Duodenal mucosa (tissue), 2 donors: ENCODE results near the gene OSCP1.
"Not testable (repeated sequence)": the region's sequence is repeated elsewhere in the genome, so short reads cannot be mapped to it uniquely, and the experiment has no call there.

Experiments used
- H3K27ac ChIP-seq: one replicate; pipeline ENCODE4 v1.7.0; 2013; ENCODE audit warnings: low read depth, low read length
- H3K27me3 ChIP-seq, 2 donors: one replicate each; pipeline ENCODE4 v1.7.0; 2013; ENCODE audit warnings: low read length in 2 of 2, control low read depth in 1 of 2; ENCODE audit not compliant: insufficient read depth in 2 of 2, control insufficient read depth in 1 of 2
- H3K36me3 ChIP-seq, 2 donors: one replicate each; pipeline ENCODE4 v1.7.0; 2013; ENCODE audit warnings: low read length in 2 of 2, control low read depth in 1 of 2; ENCODE audit not compliant: insufficient read depth in 2 of 2, control insufficient read depth in 1 of 2
- H3K4me1 ChIP-seq, 2 donors: one replicate each; pipeline ENCODE4 v1.7.0; 2013; ENCODE audit warnings: low read length in 2 of 2, control low read depth in 1 of 2; ENCODE audit not compliant: insufficient read depth in 2 of 2, control insufficient read depth in 1 of 2
- H3K4me3 ChIP-seq, 2 donors: one replicate each; pipeline ENCODE4 v1.7.0; 2013; ENCODE audit warnings: low read length in 2 of 2, low read depth in 1 of 2
- H3K9ac ChIP-seq, 2 donors: one replicate each; pipeline ENCODE4 v1.7.0; 2013; ENCODE audit warnings: low read length in 2 of 2, low read depth in 1 of 2
- H3K9me3 ChIP-seq, 2 donors: one replicate each; pipeline ENCODE4 v1.7.0; 2013; ENCODE audit warnings: low read length in 2 of 2, control low read depth in 1 of 2; ENCODE audit not compliant: control insufficient read depth in 1 of 2

OSCP1 gene, protein sequence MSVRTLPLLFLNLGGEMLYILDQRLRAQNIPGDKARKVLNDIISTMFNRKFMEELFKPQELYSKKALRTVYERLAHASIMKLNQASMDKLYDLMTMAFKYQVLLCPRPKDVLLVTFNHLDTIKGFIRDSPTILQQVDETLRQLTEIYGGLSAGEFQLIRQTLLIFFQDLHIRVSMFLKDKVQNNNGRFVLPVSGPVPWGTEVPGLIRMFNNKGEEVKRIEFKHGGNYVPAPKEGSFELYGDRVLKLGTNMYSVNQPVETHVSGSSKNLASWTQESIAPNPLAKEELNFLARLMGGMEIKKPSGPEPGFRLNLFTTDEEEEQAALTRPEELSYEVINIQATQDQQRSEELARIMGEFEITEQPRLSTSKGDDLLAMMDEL

DNA sequence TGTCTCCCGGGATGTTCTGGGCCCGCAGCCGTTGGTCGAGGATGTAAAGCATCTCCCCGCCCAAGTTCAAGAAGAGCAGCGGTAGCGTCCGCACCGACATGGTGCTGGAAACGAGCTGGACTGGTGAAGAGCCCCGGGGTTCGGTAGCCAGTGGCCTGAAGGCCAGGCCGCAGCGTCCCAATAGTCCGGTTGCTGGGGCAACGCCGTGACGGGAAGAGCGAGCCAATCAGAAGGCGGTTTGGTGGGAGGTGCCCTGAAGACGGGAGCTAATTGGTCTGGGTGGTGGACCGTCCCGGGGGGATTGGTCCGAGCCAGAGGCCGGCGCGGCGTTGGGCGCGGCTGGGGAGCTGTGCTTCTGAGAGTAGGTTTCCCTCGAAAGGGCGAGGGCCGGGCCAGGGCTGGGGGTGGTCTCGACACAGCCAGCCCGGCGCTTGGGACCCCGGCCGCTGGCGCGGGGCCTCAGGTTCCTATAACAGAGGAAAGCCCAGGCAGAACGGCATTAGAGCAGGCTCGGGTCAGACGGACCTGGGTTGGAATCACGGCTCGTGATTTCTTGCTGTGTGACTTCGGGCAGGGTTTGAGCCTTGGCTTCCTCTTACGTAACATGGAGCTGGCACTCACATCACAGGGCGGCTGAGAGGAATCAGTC is at the start of gene OSCP1:
Gene OSCP1 (minus strand): TSS at position 182 of the 649 bp plus-strand sequence. CDS start 82 bp downstream, at position 100.
- peak within 1 kb of the TSS; percentile 93 for H3K27ac ChIP-seq
- peak within 1 kb of the TSS; percentile 69 to 77 for H3K4me3 ChIP-seq
- H3K36me3 ChIP-seq = peaks cover 4 to 10% of the 10 kb centered on the region in 2 donors
- H3K27me3 ChIP-seq = no peaks in the 10 kb centered on the region
- peak within 1 kb of the TSS; percentile 74 to 82 for H3K9ac ChIP-seq
- H3K4me1 ChIP-seq = no peaks in the 10 kb centered on the region
- H3K9me3 ChIP-seq = no peaks in the 10 kb centered on the region

GRCh38 chr1:36497207-36497606 is 47.0 kb upstream of the OSCP1 start:
- H3K27me3 ChIP-seq = no peaks in the 10 kb centered on the region

GRCh38 chr1:36494971-36495370 is 44.7 kb upstream of the OSCP1 start:
- Histone ChIP-seq H3K9ac (no peak overlapping the region), H3K9me3 (no peaks in the 10 kb centered on the region), H3K4me1 (no peaks in the 10 kb centered on the region), H3K27ac (no peak overlapping the region), H3K36me3 (no peaks in the 10 kb centered on the region), H3K27me3 (no peaks in the 10 kb centered on the region), H3K4me3 (no peak overlapping the region)

More at GRCh38 chr1:36497207-36497606, 47.0 kb upstream of the OSCP1 start:
- Histone ChIP-seq H3K27ac (no peak overlapping the region), H3K4me1 (no peaks in the 10 kb centered on the region), H3K36me3 (no peaks in the 10 kb centered on the region), H3K4me3 (no peak overlapping the region), H3K9ac (no peak overlapping the region), H3K9me3 (no peaks in the 10 kb centered on the region)

DNA sequence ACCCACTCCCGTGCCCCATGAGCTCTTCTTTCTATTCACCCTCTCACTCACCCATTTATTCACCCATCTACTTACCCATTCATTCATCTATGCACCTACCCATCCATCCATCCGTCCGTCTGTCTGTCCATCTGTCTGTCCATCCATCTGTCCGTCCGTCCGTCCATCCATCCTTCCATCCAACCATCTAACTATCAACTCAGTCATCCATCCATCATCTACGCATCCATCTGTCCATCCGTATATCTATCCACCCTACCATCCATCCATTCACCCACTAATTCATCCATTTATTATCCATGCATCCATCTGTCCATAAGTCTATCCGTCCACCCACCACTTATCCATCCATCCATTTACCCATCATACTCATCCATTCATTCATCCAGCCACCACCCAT is 43.3 kb upstream of the OSCP1 start:
- H3K27ac ChIP-seq = no peak overlapping the region
- H3K36me3 ChIP-seq = no peaks in the 10 kb centered on the region
- no peak overlapping the region for H3K4me3 ChIP-seq
- H3K4me1 ChIP-seq = no peaks in the 10 kb centered on the region
- no peak overlapping the region for H3K9ac ChIP-seq
- H3K27me3 ChIP-seq = no peaks in the 10 kb centered on the region
- no peaks in the 10 kb centered on the region for H3K9me3 ChIP-seq

DNA sequence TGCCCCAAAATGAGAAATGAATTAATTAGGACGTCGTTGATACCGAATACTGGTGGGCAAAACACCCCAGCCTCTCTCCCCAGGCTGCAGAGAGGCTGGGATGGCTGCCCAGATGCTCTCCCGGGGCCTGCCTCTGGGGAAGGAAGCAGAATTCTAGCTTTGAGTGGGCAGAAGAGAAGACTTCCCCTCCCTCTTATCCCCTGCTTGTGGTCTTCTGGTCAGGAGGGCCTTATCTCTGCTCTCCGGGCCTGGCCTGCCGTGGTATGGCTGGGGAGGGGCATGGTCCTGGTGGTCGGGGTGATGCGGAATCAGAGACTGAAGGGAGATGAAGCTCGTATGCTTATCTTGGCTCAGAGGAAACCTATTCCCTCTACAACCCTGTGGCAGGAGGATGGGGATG is 42.2 kb upstream of the OSCP1 start:
- H3K4me1 ChIP-seq = no peaks in the 10 kb centered on the region
- no peaks in the 10 kb centered on the region for H3K9me3 ChIP-seq
- no peak overlapping the region for H3K4me3 ChIP-seq
- no peaks in the 10 kb centered on the region for H3K27me3 ChIP-seq
- no peak overlapping the region for H3K9ac ChIP-seq
- no peaks in the 10 kb centered on the region for H3K36me3 ChIP-seq
- no peak overlapping the region for H3K27ac ChIP-seq

DNA sequence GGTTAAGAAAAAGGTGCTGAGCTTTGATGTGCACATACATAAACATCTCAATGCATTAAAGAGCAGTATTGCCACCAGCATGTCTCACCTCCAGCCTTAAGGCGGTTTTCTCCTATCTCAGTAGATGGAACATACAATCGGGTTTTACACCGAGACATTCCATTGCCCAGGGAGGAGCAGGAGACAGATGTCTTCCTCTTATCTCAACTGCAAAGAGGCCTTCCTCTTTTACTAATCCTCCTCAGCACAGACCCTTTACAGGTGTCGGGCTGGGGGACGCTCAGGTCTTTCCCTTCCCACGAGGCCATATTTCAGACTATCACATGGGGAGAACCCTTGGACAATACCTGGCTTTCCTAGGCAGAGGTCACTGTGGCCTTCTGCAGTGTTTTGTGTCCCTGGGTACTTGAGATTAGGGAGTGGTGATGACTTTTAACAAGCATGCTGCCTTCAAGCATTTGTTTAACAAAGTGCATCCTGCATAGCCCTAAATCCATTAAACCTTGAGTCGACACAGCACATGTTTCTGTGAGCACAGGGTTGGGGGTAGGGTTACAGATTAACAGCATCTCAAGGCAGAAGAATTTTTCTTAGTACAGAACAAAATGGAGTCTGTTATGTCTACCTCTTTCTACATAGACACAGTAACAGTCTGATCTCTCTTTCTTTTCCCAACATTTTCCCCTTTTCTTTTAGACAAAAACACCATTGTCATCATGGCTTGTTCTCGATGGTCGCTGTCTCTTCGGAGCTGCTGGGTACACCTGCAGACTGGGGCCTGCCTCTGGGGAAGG is 39.2 kb upstream of the OSCP1 start:
- H3K4me3 ChIP-seq, H3K9ac ChIP-seq, H3K9me3 ChIP-seq, H3K36me3 ChIP-seq, H3K27ac ChIP-seq, H3K27me3 ChIP-seq: not testable (repeated sequence)
- H3K4me1 ChIP-seq = peaks cover 4 to 11% of the 10 kb centered on the region in 2 donors

DNA sequence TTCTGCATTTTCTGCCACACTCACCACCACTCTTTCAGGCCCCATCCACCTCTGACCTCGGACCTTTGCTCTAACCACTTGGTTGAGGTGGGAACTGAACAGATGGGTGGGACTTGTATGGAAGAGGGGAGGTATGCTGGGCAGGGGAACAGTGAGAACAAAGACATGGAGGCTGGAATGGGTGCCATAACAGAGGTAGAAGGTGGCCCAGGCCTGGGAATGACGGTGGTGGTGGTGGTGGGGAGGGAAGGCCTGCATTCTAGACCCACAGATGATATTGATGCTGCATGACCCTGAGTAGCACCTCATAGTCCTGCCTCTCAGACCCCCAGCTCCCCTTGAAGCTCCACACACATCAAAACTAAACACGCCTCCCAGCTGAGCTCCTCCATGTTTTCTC is 37.7 kb upstream of the OSCP1 start:
- Histone ChIP-seq H3K9ac (no peak overlapping the region), H3K27ac (no peak overlapping the region), H3K36me3 (no peaks in the 10 kb centered on the region)

GRCh38 chr1:36487336-36487725 is 37.1 kb upstream of the OSCP1 start:
- not testable (repeated sequence) for H3K4me3 ChIP-seq, H3K27ac ChIP-seq, H3K27me3 ChIP-seq, H3K36me3 ChIP-seq, H3K9me3 ChIP-seq, H3K9ac ChIP-seq
- H3K4me1 ChIP-seq = peaks cover 4 to 11% of the 10 kb centered on the region in 2 donors

More for the DNA sequence above, 37.7 kb upstream of the OSCP1 start:
- peaks cover 4 to 11% of the 10 kb centered on the region in 2 donors for H3K4me1 ChIP-seq
- no peaks in the 10 kb centered on the region for H3K27me3 ChIP-seq
- no peak overlapping the region for H3K4me3 ChIP-seq
- H3K9me3 ChIP-seq = no peaks in the 10 kb centered on the region

DNA sequence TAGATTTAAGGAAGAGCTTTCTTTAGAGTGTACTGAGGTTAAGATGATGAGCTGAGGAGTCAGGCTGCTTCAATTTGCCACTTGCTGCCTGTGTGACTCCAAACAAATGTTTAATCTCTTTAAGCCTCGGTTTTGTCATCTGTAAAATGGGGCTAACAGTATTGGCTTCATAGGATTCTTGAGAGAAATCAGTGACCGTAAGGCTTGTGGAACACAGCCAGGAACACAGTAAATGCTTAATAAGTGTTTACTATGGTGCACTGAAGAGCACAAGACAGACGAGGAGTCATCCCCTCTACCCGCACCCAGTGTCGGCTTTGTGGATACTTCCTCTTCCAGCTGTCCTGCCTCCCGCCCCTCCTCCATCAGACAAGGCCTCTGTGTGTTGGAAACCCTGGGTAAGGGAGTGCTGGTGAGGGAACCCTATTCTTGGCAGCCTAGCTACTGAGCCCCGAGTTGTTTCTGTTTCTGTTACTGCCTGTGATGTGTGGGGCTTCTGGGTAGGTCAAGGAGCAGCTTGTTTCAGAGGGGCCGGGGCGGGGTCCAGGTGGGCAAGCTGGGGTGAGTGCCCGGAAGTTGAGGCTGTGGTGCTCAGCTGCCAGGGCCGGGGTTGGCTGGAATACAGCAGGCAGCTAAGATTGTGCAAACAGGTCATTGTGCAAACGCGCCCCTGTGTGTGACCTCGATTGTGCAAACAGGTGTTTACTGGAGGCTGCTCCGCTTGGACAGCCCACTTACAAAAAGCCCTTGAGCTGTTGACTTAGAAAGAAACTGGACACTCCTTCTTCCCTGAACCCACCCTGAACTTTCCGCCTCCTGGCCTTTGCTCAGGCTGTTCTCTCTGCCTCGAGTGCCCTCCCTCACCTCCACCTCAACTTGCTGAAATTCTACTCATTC is 36.4 kb upstream of the OSCP1 start:
- Histone ChIP-seq H3K9me3 (no peaks in the 10 kb centered on the region), H3K27ac (peak overlapping the region; percentile 22), H3K27me3 (no peaks in the 10 kb centered on the region), H3K36me3 (no peaks in the 10 kb centered on the region), H3K4me1 (peaks cover 4 to 11% of the 10 kb centered on the region in 2 donors), H3K4me3 (peak overlapping the region in 1 of 2 donors; percentile 16), H3K9ac (no peak overlapping the region)
